Activated B cell treated with CpG ODN at 0.5 μM for 24 hours (primary cell): ENCODE measurements around the gene SENP8. TPM values are rescaled to one million over a fixed set of nuclear protein-coding genes. Genes with fewer than 3 reads are reported as not detected.

Experiments
- ATAC-seq: fragments of 200-7000 bp; cut with Tn5 transposase; one replicate; pipeline ENCODE4 v1.10.0; 2021; ENCODE audit warnings: low read depth, mild to moderate bottlenecking, moderate library complexity
- CTCF ChIA-PET: fragments of 350-600 bp; sonication (Branson Sonifier 250); formaldehyde crosslinking; loops from one replicate; lab custom pipeline; 2021; ENCODE audit warnings: antibody characterized with exemption; lab: Charles Lee
- POLR2A ChIA-PET: fragments of 350-600 bp; sonication (Branson Sonifier 250); formaldehyde crosslinking; loops from one replicate; lab custom pipeline; 2021; ENCODE audit warnings: antibody characterized with exemption; lab: Charles Lee
- DNase-seq: peaks from one replicate; pipeline ENCODE4 v3.0.0; 2022
- H3K27ac Mint-ChIP-seq: one replicate; pipeline ENCODE4 v1.8.0; 2020; ENCODE audit warnings: mixed read lengths
- H3K27me3 Mint-ChIP-seq: one replicate; pipeline ENCODE4 v1.8.0; 2021; ENCODE audit warnings: mixed read lengths
- H3K36me3 Mint-ChIP-seq: one replicate; pipeline ENCODE4 v1.8.0; 2021; ENCODE audit warnings: low read depth, mixed read lengths
- H3K4me1 Mint-ChIP-seq: one replicate; pipeline ENCODE4 v1.8.0; 2021; ENCODE audit warnings: mixed read lengths
- H3K4me3 Mint-ChIP-seq: one replicate; pipeline ENCODE4 v1.8.0; 2020; ENCODE audit warnings: mild to moderate bottlenecking, mixed read lengths
- H3K9me3 Mint-ChIP-seq: one replicate; pipeline ENCODE4 v1.8.0; 2020; ENCODE audit warnings: mixed read lengths
- CTCF ChIP-seq: fragments of 200-600 bp; IDR thresholded peaks from one replicate; pipeline ENCODE4 v1.8.0; 2022; ENCODE audit warnings: antibody characterized with exemption, mild to moderate bottlenecking
- intact Hi-C: fragments of 100-400 bp; cut with micrococcal nuclease; formaldehyde crosslinking; loops from one replicate; pipeline ENCODE4 v1.15.1; 2024
- total RNA-seq: library from RNA; stranded (reverse); gene quantifications from 2 replicates; pipeline ENCODE4 v1.2.3, GENCODE V29; 2022

SENP8 gene
- total RNA-seq, 1 donor from 2014 or later = 1.1 TPM

- H3K27ac Mint-ChIP-seq = no peak overlapping the region
- ATAC-seq (no peak), DNase-seq (no peak)
- no peak overlapping the region for H3K4me3 Mint-ChIP-seq
- no peaks in the 10 kb centered on the region for H3K36me3 Mint-ChIP-seq
- peaks cover 6% of the 10 kb centered on the region for H3K4me1 Mint-ChIP-seq
- POLR2A ChIA-PET = interaction anchor here (0.7 kb wide), 1 partner anchor 35 kb away, joined by 9 read pairs; the partner anchor contains the start of gene SENP8
- H3K9me3 Mint-ChIP-seq = no peaks in the 10 kb centered on the region
- no peak for TF ChIP-seq CTCF
- no peaks in the 10 kb centered on the region for H3K27me3 Mint-ChIP-seq
- intact Hi-C loops = loop anchor here (10.0 kb wide), 1 partner anchor 709 kb away; no protein-coding TSS in a partner anchor
- CTCF ChIA-PET = interaction anchor here (0.6 to 2.6 kb wide), 7 partner anchors 9 to 409 kb away, joined by 3 to 10 read pairs (median 3); no protein-coding TSS in a partner anchor
These were observed 35.2 kb downstream of the SENP8 start for GRCh38 chr15:72153269-72154000.

GRCh38 chr15:72154316-72154715 is 36.1 kb downstream of the SENP8 start:
- no peak overlapping the region for H3K4me3 Mint-ChIP-seq
- H3K27me3 Mint-ChIP-seq = no peaks in the 10 kb centered on the region
- H3K4me1 Mint-ChIP-seq = peaks cover 6% of the 10 kb centered on the region
- POLR2A ChIA-PET = no interaction called here
- CTCF ChIA-PET = interaction anchor here (1.2 to 1.9 kb wide), 3 partner anchors 38 to 410 kb away, joined by 3 to 8 read pairs (median 3); no protein-coding TSS in a partner anchor
- no peak for DNase-seq
- TF ChIP-seq CTCF = no peak
- intact Hi-C loops = loop anchor here (10.0 kb wide), 1 partner anchor 710 kb away; no protein-coding TSS in a partner anchor
- no peaks in the 10 kb centered on the region for H3K36me3 Mint-ChIP-seq
- H3K9me3 Mint-ChIP-seq = no peaks in the 10 kb centered on the region
- ATAC-seq = no peak
- no peak overlapping the region for H3K27ac Mint-ChIP-seq

GRCh38 chr15:72155003-72155621 is 36.9 kb downstream of the SENP8 start:
- CTCF ChIA-PET = interaction anchor here (0.9 to 2.8 kb wide), 6 partner anchors 24 to 411 kb away, joined by 3 to 50 read pairs (median 14); no protein-coding TSS in a partner anchor
- Mint-ChIP-seq H3K27ac (no peak overlapping the region), H3K9me3 (no peaks in the 10 kb centered on the region), H3K4me1 (peaks cover 6% of the 10 kb centered on the region), H3K36me3 (no peaks in the 10 kb centered on the region), H3K4me3 (peak overlapping the region; percentile 82), H3K27me3 (no peaks in the 10 kb centered on the region)
- POLR2A ChIA-PET = no interaction called here
- no peak for DNase-seq
- intact Hi-C loops = loop anchor here (10.0 kb wide), 1 partner anchor 710 kb away; no protein-coding TSS in a partner anchor
- TF ChIP-seq CTCF = no peak
- ATAC-seq = no peak

GRCh38 chr15:72155635-72156616 is 37.7 kb downstream of the SENP8 start:
- intact Hi-C loops = loop anchor here (1.0 to 10.0 kb wide), 5 partner anchors 113 to 711 kb away; no protein-coding TSS in a partner anchor
- DNase-seq (peak; percentile 69), ATAC-seq (peak; percentile 85)
- ChIA-PET POLR2A (no interaction called here), CTCF (interaction anchor here (0.7 to 2.8 kb wide), 21 partner anchors 10 to 706 kb away, joined by 3 to 50 read pairs (median 3); no protein-coding TSS in a partner anchor)
- H3K4me3 Mint-ChIP-seq = peak overlapping the region; percentile 82
- no peak for TF ChIP-seq CTCF
- H3K9me3 Mint-ChIP-seq = no peaks in the 10 kb centered on the region
- H3K27ac Mint-ChIP-seq = no peak overlapping the region
- no peaks in the 10 kb centered on the region for H3K27me3 Mint-ChIP-seq
- peaks cover 6% of the 10 kb centered on the region for H3K4me1 Mint-ChIP-seq
- H3K36me3 Mint-ChIP-seq = no peaks in the 10 kb centered on the region
